A549 (cell line): Measurements from ENCODE around the gene TNN. TPM values are rescaled to one million over a fixed set of nuclear protein-coding genes. Genes with fewer than 3 reads are reported as not detected.

Experiments used
- ATAC-seq, 2 experiments: fragments of 200-7000 bp in 1 of 2; fragments of >200 bp in 1 of 2; cut with Nextera tagmentation in 1 of 2; cut with Tn5 transposase in 1 of 2; 3 replicates each; pipeline versions ENCODE4 v1.8.0 to v1.9.1; 2018 to 2020; ENCODE audit warnings: mild to moderate bottlenecking in 1 of 2, moderate library complexity in 1 of 2
- CTCF ChIA-PET: fragments of 300-600 bp; sonication (Branson Sonifier 250); formaldehyde crosslinking; extraction: SDS; loops from one replicate; lab custom pipeline; 2021; ENCODE audit warnings: antibody characterized with exemption, inconsistent platforms; lab: Yijun Ruan, JAX
- POLR2A ChIA-PET: fragments of 350-600 bp; formaldehyde crosslinking; extraction: SDS; loops from one replicate; lab custom pipeline; 2021; ENCODE audit warnings: antibody characterized with exemption, inconsistent platforms; lab: Yijun Ruan, JAX
- DNase-seq, 2 experiments: peaks; one replicate each; pipeline versions ENCODE4 v3.0.0 to v3.0.0-alpha.2; 2011 to 2016; ENCODE audit warnings: low read depth in 1 of 2, low spot score in 1 of 2
- FAIRE-seq: peaks from 2 replicates; lab custom pipeline; 2011; peaks lifted over from hg19 to GRCh38; lab: Jason Lieb, UNC
- H3K27ac ChIP-seq, 2 experiments: fragments of >200 bp; sonication (Bioruptor Twin); formaldehyde crosslinking; 3 replicates each; pipeline ENCODE4 v1.5.1; 2016 to 2017
- H3K4me1 ChIP-seq: fragments of >200 bp; sonication (Bioruptor Twin); formaldehyde crosslinking; 3 replicates; pipeline ENCODE4 v1.6.1; 2016
- H3K4me2 ChIP-seq: fragments of >200 bp; sonication (Bioruptor Twin); formaldehyde crosslinking; 3 replicates; pipeline ENCODE4 v1.6.1; 2016
- H3K4me3 ChIP-seq: fragments of >200 bp; sonication (Bioruptor Twin); formaldehyde crosslinking; 3 replicates; pipeline ENCODE4 v1.5.1; 2016
- H3K9me3 ChIP-seq: fragments of >200 bp; sonication (Bioruptor Twin); formaldehyde crosslinking; 3 replicates; pipeline ENCODE4 v1.6.1; 2016
- BHLHE40 ChIP-seq: IDR thresholded peaks from 2 replicates; pipeline ENCODE4 v1.6.1; 2012; ENCODE audit warnings: low read depth, low read length, inconsistent platforms
- CBX2 ChIP-seq: fragments of 200-600 bp; sonication (generic); IDR thresholded peaks from 2 replicates; pipeline ENCODE4 v1.6.1; 2016; ENCODE audit warnings: low read depth, mild to moderate bottlenecking, borderline replicate concordance
- CEBPB ChIP-seq, 2 experiments: fragments of >200 bp in 1 of 2; sonication (Bioruptor Twin) in 1 of 2; formaldehyde crosslinking in 1 of 2; IDR thresholded peaks; 2 replicates each; pipeline ENCODE4 v1.6.1; 2012 to 2016
- CHD4 ChIP-seq: fragments of 200-600 bp; sonication (generic); IDR thresholded peaks from 2 replicates; pipeline ENCODE4 v1.6.1; 2016; ENCODE audit warnings: antibody characterized with exemption, mild to moderate bottlenecking, borderline replicate concordance
- EHMT2 ChIP-seq: fragments of 200-600 bp; sonication (generic); IDR thresholded peaks from 2 replicates; pipeline ENCODE4 v1.6.1; 2016; ENCODE audit warnings: antibody characterized with exemption, low read depth, mild to moderate bottlenecking, moderate library complexity
- GATA3 ChIP-seq: IDR thresholded peaks from 2 replicates; pipeline ENCODE4 v1.6.1; 2012; ENCODE audit warnings: borderline replicate concordance
- HDAC2 ChIP-seq: fragments of 200-600 bp; sonication (generic); IDR thresholded peaks from 2 replicates; pipeline ENCODE4 v1.6.1; 2016
- HEYL ChIP-seq: fragments of 250-450 bp; sonication (Bioruptor Pico); IDR thresholded peaks from 2 replicates; pipeline ENCODE4 v1.8.0; 2021; ENCODE audit warnings: mild to moderate bottlenecking, moderate library complexity
- HOXA7 ChIP-seq: fragments of 250-450 bp; sonication (Bioruptor Pico); IDR thresholded peaks from 2 replicates; pipeline ENCODE4 v1.5.0; 2020; ENCODE audit warnings: mild to moderate bottlenecking, moderate library complexity
- JUN ChIP-seq, 2 experiments: fragments of >200 bp; sonication (Bioruptor Twin); formaldehyde crosslinking; IDR thresholded peaks; 2 replicates in 1 of 2; 3 replicates in 1 of 2; pipeline ENCODE4 v1.6.1; 2016 to 2017
- MAFK ChIP-seq: fragments of 450-650 bp; IDR thresholded peaks from 2 replicates; pipeline ENCODE4 v1.6.1; 2014; ENCODE audit not compliant: partially characterized antibody
- MYC ChIP-seq: IDR thresholded peaks from 2 replicates; pipeline ENCODE4 v1.6.1; 2012; ENCODE audit warnings: mild to moderate bottlenecking, inconsistent platforms, low read length, improper control_type of control experiment, borderline replicate concordance
- NR3C1 ChIP-seq: fragments of >200 bp; sonication (Bioruptor Twin); formaldehyde crosslinking; IDR thresholded peaks from 3 replicates; pipeline ENCODE4 v1.6.1; 2017
- PHF8 ChIP-seq: fragments of 200-600 bp; sonication (generic); IDR thresholded peaks from 2 replicates; pipeline ENCODE4 v1.6.1; 2016; ENCODE audit warnings: low read depth, mild to moderate bottlenecking, antibody characterized with exemption, moderate library complexity, borderline replicate concordance
- POLR2AphosphoS2 ChIP-seq: conservative IDR thresholded peaks from 2 replicates; pipeline ENCODE4 v1.6.1; 2012; ENCODE audit warnings: low read length, improper control_type of control experiment, inconsistent platforms
- RCOR1 ChIP-seq: fragments of 150-350 bp; IDR thresholded peaks from 2 replicates; pipeline ENCODE4 v1.6.1; 2014; ENCODE audit warnings: antibody characterized with exemption, low read length, low read depth
- REST ChIP-seq: fragments of 200-600 bp; sonication (generic); IDR thresholded peaks from 2 replicates; pipeline ENCODE4 v1.6.1; 2016; ENCODE audit warnings: antibody characterized with exemption, mild to moderate bottlenecking, moderate library complexity
- RFX5 ChIP-seq: fragments of 450-650 bp; IDR thresholded peaks from 2 replicates; pipeline ENCODE4 v1.7.1; 2014; ENCODE audit warnings: antibody characterized with exemption, mild to moderate bottlenecking, moderate library complexity
- RNF2 ChIP-seq: fragments of 200-600 bp; sonication (generic); IDR thresholded peaks from 2 replicates; pipeline ENCODE4 v1.6.1; 2016; ENCODE audit warnings: low read depth, mild to moderate bottlenecking, antibody characterized with exemption, moderate library complexity, borderline replicate concordance
- SMC3 ChIP-seq: fragments of >200 bp; sonication (Bioruptor Twin); formaldehyde crosslinking; IDR thresholded peaks from 3 replicates; pipeline ENCODE4 v1.6.1; 2018; ENCODE audit warnings: inconsistent platforms
- SREBF2 ChIP-seq: fragments of 450-650 bp; IDR thresholded peaks from 2 replicates; pipeline ENCODE4 v1.6.1; 2014; ENCODE audit warnings: mild to moderate bottlenecking, moderate library complexity
- TFCP2L1 ChIP-seq: fragments of 250-450 bp; sonication (Bioruptor Pico); IDR thresholded peaks from 2 replicates; pipeline ENCODE4 v1.5.0; 2021; ENCODE audit warnings: mild to moderate bottlenecking
- ZNF302 ChIP-seq: fragments of 250-450 bp; sonication (Bioruptor Pico); IDR thresholded peaks from 2 replicates; pipeline ENCODE4 v1.9.0; 2021; ENCODE audit warnings: inconsistent platforms, mild to moderate bottlenecking, moderate library complexity
- ZSCAN20 ChIP-seq: fragments of 250-450 bp; sonication (Bioruptor Pico); IDR thresholded peaks from 2 replicates; pipeline ENCODE4 v1.8.0; 2022; ENCODE audit warnings: mild to moderate bottlenecking, moderate library complexity
- WGBS: methylation state at CpG from one replicate; pipeline ENCODE4 v1.1.6; 2017; ENCODE audit errors: missing lambda C conversion rate; 5-methylcytosine and 5-hydroxymethylcytosine counted together
- polyA plus RNA-seq, 4 experiments: library from polyadenylated mRNA; depleted of rRNA in 3 of 4; stranded (reverse); fragments of >200 nt; fragmentation: RNase III in 1 of 4; extraction: RNeasy Plus Mini Kit Qiagen cat#74134 plus additional on column Dnase treatment in 1 of 4; gene quantifications; 2 replicates in 3 of 4; 3 replicates in 1 of 4; pipeline ENCODE4 v1.2.3, GENCODE V29; 2011 to 2017

TNN gene
- polyA plus RNA-seq, 2 of the 4 experiments (the other 2 are of a cell fraction) = not detected

- Histone ChIP-seq H3K9me3 (no peaks in the 10 kb centered on the region), H3K4me3 (no peak overlapping the region), H3K27ac (no peak overlapping the region), H3K4me2 (no peak overlapping the region), H3K4me1 (no peaks in the 10 kb centered on the region)
- ATAC-seq (no peak), FAIRE-seq (no peak)
- CTCF ChIA-PET = interaction anchor here (0.7 to 2.9 kb wide), 19 partner anchors 8 to 359 kb away, joined by 3 to 20 read pairs (median 5); partner anchors contain the start of gene MRPS14
- POLR2A ChIA-PET = interaction anchor here (0.6 to 1.3 kb wide), 4 partner anchors 95 to 795 kb away, joined by 3 to 8 read pairs (median 4); partner anchors contain the start of genes CACYBP and MRPS14
- 59% methylated on average over 1 of the region's 1 CpG for WGBS
- no peak for TF ChIP-seq POLR2AphosphoS2
- peak in 1 of 2 experiments; percentile 16; a peak in 1 of 4 replicates for TF ChIP-seq CEBPB (IDR thresholded peaks at IDR 0.05)
- no peak for TF ChIP-seq SMC3
- no peak for TF ChIP-seq CHD4
- TF ChIP-seq BHLHE40 = no peak
- TF ChIP-seq, all 56 proteins: peak for 1
- no peak for DNase-seq
Observed at GRCh38 chr1:175124861-175125260, 57.2 kb downstream of the TNN start.

GRCh38 chr1:175126347-175126746, 58.7 kb downstream of the TNN start:
- 9% methylated on average over 4 of the region's 4 CpGs for WGBS
- ChIA-PET CTCF (interaction anchor here (1.5 to 2.9 kb wide), 3 partner anchors 18 to 97 kb away, joined by 3 to 20 read pairs (median 18); no protein-coding TSS in a partner anchor), POLR2A (no interaction called here)
- FAIRE-seq = no peak
- Histone ChIP-seq H3K9me3 (no peaks in the 10 kb centered on the region), H3K4me1 (no peaks in the 10 kb centered on the region), H3K4me3 (no peak overlapping the region), H3K27ac (no peak overlapping the region), H3K4me2 (no peak overlapping the region)
- no peak for TF ChIP-seq EHMT2
- TF ChIP-seq HOXA7 (CRISPR knock-in tag) = no peak
- TF ChIP-seq ZNF302 (CRISPR knock-in tag) = no peak
- TF ChIP-seq MYC = no peak
- no peak for TF ChIP-seq JUN (IDR thresholded peaks at IDR 0.05)
- no peak for TF ChIP-seq HEYL (CRISPR knock-in tag)
- TF ChIP-seq NR3C1 = no peak
- TF ChIP-seq PHF8 = no peak
- TF ChIP-seq POLR2AphosphoS2 = no peak
- TF ChIP-seq RFX5 = no peak
- no peak for TF ChIP-seq ZSCAN20 (CRISPR knock-in tag)
- no peak for TF ChIP-seq REST
- no peak for TF ChIP-seq GATA3
- no peak for ATAC-seq
- no peak for DNase-seq

GRCh38 chr1:175127565-175127964, 59.9 kb downstream of the TNN start:
- no peak for TF ChIP-seq SREBF2
- TF ChIP-seq TFCP2L1 = no peak
- no peak for TF ChIP-seq CEBPB (IDR thresholded peaks at IDR 0.05)
- TF ChIP-seq HDAC2 = no peak
- no peak for TF ChIP-seq RCOR1
- TF ChIP-seq EHMT2 = no peak
- no peak for TF ChIP-seq JUN (IDR thresholded peaks at IDR 0.05)
- TF ChIP-seq PHF8 = no peak
- TF ChIP-seq RNF2 = no peak
- no peak for TF ChIP-seq GATA3
- no peak for TF ChIP-seq MAFK
- no peak for TF ChIP-seq CBX2
- Histone ChIP-seq H3K27ac (no peak overlapping the region), H3K4me2 (no peak overlapping the region), H3K4me1 (no peaks in the 10 kb centered on the region), H3K4me3 (no peak overlapping the region), H3K9me3 (no peaks in the 10 kb centered on the region)
- 57% methylated on average over 4 of the region's 6 CpGs for WGBS
- ATAC-seq (no peak; a peak in 1 of 6 replicates), FAIRE-seq (no peak), DNase-seq (no peak)
- POLR2A ChIA-PET = no interaction called here
- CTCF ChIA-PET = interaction anchor here (0.9 to 2.9 kb wide), 4 partner anchors 17 to 98 kb away, joined by 3 to 20 read pairs (median 12); no protein-coding TSS in a partner anchor
